Thyroid gland (tissue), 4 donors: Measurements from ENCODE around the gene CCP110.

Experiments
- POLR2A ChIP-seq, 2 donors: fragments of 450-650 bp; IDR thresholded peaks; one replicate each; pipeline ENCODE4 v1.6.1; 2017; ENCODE audit warnings: antibody characterized with exemption in 2 of 2, mild to moderate bottlenecking in 2 of 2, moderate library complexity in 1 of 2
- TF ChIP-seq, protein P1 (sequence below), 6 experiments: fragments of 200-600 bp in 3 of 6; fragments of 450-650 bp in 3 of 6; sonication (generic) in 3 of 6; IDR thresholded peaks; one replicate each; pipeline ENCODE4 v1.5.1; 2016 to 2019; ENCODE audit warnings: antibody characterized with exemption in 6 of 6, mild to moderate bottlenecking in 2 of 6, inconsistent platforms in 1 of 6, moderate library complexity in 1 of 6

GRCh38 chr16:19548144-19548543, 24.4 kb downstream of the CCP110 start:
- TF ChIP-seq, protein P1, sequence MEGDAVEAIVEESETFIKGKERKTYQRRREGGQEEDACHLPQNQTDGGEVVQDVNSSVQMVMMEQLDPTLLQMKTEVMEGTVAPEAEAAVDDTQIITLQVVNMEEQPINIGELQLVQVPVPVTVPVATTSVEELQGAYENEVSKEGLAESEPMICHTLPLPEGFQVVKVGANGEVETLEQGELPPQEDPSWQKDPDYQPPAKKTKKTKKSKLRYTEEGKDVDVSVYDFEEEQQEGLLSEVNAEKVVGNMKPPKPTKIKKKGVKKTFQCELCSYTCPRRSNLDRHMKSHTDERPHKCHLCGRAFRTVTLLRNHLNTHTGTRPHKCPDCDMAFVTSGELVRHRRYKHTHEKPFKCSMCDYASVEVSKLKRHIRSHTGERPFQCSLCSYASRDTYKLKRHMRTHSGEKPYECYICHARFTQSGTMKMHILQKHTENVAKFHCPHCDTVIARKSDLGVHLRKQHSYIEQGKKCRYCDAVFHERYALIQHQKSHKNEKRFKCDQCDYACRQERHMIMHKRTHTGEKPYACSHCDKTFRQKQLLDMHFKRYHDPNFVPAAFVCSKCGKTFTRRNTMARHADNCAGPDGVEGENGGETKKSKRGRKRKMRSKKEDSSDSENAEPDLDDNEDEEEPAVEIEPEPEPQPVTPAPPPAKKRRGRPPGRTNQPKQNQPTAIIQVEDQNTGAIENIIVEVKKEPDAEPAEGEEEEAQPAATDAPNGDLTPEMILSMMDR (IDR thresholded peaks at IDR 0.05) = no peak
- no peak for TF ChIP-seq POLR2A (IDR thresholded peaks at IDR 0.05)
